ENCODE data around the gene DCTD. TPM values are rescaled to one million over a fixed set of nuclear protein-coding genes. Genes with fewer than 3 reads are reported as not detected.
A peak's percentile ranks its signal among the peaks of the same experiment; 100 is the strongest.

Gene DCTD
- total and polyA plus RNA-seq, 2 of the 13 experiments (the other 11 are each of a cell fraction or from before 2014, with no cell fraction given): 85.1 to 95.3 TPM

GRCh38 chr4:182895791-182896292 is 21.3 kb downstream of the DCTD start (continued):
- no peak for TF ChIP-seq NFYB (CRISPR knock-in tag; IDR thresholded peaks at IDR 0.05)
- TF ChIP-seq IKZF1 (IDR thresholded peaks at IDR 0.05): no peak
- TF ChIP-seq, protein P1, sequence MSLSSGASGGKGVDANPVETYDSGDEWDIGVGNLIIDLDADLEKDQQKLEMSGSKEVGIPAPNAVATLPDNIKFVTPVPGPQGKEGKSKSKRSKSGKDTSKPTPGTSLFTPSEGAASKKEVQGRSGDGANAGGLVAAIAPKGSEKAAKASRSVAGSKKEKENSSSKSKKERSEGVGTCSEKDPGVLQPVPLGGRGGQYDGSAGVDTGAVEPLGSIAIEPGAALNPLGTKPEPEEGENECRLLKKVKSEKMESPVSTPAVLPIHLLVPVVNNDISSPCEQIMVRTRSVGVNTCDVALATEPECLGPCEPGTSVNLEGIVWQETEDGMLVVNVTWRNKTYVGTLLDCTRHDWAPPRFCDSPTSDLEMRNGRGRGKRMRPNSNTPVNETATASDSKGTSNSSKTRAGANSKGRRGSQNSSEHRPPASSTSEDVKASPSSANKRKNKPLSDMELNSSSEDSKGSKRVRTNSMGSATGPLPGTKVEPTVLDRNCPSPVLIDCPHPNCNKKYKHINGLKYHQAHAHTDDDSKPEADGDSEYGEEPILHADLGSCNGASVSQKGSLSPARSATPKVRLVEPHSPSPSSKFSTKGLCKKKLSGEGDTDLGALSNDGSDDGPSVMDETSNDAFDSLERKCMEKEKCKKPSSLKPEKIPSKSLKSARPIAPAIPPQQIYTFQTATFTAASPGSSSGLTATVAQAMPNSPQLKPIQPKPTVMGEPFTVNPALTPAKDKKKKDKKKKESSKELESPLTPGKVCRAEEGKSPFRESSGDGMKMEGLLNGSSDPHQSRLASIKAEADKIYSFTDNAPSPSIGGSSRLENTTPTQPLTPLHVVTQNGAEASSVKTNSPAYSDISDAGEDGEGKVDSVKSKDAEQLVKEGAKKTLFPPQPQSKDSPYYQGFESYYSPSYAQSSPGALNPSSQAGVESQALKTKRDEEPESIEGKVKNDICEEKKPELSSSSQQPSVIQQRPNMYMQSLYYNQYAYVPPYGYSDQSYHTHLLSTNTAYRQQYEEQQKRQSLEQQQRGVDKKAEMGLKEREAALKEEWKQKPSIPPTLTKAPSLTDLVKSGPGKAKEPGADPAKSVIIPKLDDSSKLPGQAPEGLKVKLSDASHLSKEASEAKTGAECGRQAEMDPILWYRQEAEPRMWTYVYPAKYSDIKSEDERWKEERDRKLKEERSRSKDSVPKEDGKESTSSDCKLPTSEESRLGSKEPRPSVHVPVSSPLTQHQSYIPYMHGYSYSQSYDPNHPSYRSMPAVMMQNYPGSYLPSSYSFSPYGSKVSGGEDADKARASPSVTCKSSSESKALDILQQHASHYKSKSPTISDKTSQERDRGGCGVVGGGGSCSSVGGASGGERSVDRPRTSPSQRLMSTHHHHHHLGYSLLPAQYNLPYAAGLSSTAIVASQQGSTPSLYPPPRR (CRISPR knock-in tag; IDR thresholded peaks at IDR 0.05; ENCODE audit: borderline replicate concordance): peak; percentile 91
- no peak for TF ChIP-seq DDIT3 (CRISPR knock-in tag; IDR thresholded peaks at IDR 0.05)
- TF ChIP-seq ZNF275 (CRISPR knock-in tag; IDR thresholded peaks at IDR 0.05; ENCODE audit: borderline replicate concordance): no peak
- peak; percentile 95 for TF ChIP-seq MED1 (CRISPR knock-in tag; IDR thresholded peaks at IDR 0.05)
- peak; percentile 46 for TF ChIP-seq ZNF501 (CRISPR knock-in tag; IDR thresholded peaks at IDR 0.05)
- no peak for TF ChIP-seq SCMH1 (CRISPR knock-in tag; IDR thresholded peaks at IDR 0.05; ENCODE audit: borderline replicate concordance)
- no peak for TF ChIP-seq NFRKB (IDR thresholded peaks at IDR 0.05)
- TF ChIP-seq AGO1 (IDR thresholded peaks at IDR 0.05; ENCODE audit: low read depth, low read length, poor library complexity, severe bottlenecking): no peak
- TF ChIP-seq, protein P2, sequence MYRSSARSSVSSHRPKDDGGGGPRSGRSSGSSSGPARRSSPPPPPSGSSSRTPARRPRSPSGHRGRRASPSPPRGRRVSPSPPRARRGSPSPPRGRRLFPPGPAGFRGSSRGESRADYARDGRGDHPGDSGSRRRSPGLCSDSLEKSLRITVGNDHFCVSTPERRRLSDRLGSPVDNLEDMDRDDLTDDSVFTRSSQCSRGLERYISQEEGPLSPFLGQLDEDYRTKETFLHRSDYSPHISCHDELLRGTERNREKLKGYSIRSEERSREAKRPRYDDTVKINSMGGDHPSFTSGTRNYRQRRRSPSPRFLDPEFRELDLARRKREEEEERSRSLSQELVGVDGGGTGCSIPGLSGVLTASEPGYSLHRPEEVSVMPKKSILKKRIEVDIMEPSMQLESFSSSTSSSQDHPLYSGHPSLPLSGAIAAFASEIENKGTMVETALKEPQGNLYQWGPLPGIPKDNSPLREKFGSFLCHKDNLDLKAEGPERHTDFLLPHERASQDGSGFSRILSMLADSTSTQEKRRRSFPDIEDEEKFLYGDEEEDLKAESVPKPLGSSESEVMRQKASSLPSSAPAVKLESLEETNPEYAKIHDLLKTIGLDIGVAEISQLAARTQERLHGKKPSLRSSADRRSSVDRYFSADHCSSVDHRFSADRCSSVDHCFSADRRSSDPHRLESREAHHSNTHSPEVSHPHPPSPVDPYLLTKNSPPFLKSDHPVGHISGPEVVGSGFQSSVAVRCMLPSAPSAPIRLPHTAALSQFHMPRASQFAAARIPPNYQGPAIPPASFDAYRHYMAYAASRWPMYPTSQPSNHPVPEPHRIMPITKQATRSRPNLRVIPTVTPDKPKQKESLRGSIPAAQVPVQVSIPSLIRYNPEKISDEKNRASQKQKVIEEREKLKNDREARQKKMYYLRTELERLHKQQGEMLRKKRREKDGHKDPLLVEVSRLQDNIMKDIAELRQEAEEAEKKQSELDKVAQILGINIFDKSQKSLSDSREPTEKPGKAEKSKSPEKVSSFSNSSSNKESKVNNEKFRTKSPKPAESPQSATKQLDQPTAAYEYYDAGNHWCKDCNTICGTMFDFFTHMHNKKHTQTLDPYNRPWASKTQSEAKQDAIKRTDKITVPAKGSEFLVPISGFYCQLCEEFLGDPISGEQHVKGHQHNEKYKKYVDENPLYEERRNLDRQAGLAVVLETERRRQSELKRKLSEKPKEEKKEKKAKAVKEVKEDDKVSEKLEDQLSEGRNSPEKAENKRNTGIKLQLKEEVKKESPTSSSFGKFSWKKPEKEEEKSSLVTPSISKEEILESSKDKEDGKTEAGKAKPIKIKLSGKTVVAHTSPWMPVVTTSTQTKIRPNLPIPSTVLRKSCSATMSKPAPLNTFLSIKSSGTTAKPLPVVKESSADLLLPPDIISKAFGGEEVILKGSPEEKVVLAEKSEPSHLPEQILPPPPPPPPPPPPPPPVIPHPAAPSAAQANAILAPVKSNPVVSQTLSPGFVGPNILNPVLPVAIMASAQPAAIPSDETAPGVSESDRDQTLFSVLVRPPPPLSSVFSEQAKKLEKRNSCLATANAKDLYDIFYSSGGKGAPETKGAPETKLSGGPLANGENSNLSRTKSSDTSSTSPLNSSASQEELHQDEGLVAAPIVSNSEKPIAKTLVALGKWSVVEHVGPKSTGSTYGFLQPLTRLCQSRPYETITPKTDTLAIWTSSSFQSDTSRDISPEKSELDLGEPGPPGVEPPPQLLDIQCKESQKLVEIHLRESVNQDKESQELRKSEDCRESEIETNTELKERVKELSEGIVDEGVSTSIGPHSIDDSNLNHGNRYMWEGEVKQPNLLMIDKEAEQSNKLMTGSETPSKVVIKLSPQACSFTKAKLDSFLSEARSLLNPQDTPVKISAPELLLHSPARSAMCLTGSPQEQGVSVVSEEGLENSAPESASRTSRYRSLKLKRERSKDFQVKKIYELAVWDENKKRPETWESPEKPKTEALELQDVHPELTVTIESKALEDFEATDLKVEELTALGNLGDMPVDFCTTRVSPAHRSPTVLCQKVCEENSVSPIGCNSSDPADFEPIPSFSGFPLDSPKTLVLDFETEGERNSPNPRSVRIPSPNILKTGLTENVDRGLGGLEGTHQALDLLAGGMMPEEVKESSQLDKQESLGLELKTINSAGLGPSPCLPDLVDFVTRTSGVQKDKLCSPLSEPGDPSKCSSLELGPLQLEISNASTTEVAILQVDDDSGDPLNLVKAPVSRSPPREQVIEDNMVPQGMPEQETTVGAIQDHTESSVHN (CRISPR knock-in tag; IDR thresholded peaks at IDR 0.05): peak; percentile 23; the same call in 1 of the 2 replicates
- TF ChIP-seq, protein P3, sequence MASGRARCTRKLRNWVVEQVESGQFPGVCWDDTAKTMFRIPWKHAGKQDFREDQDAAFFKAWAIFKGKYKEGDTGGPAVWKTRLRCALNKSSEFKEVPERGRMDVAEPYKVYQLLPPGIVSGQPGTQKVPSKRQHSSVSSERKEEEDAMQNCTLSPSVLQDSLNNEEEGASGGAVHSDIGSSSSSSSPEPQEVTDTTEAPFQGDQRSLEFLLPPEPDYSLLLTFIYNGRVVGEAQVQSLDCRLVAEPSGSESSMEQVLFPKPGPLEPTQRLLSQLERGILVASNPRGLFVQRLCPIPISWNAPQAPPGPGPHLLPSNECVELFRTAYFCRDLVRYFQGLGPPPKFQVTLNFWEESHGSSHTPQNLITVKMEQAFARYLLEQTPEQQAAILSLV (CRISPR knock-in tag; IDR thresholded peaks at IDR 0.05; ENCODE audit: borderline replicate concordance): peak; percentile 46; the same call in 1 of the 2 replicates
- TF ChIP-seq BRCA1 (CRISPR knock-in tag; IDR thresholded peaks at IDR 0.05): peak; percentile 70; the same call in 1 of the 2 replicates
- peak; percentile 45; the same call in 1 of the 2 replicates for TF ChIP-seq ZNF644 (CRISPR knock-in tag; IDR thresholded peaks at IDR 0.05; ENCODE audit: low read depth)

Measured in HepG2 (cell line).